ENCODE results near the gene ATL2.

- no peak for TF ChIP-seq CTCF (conservative IDR thresholded peaks at IDR 0.05 in 1 of 2, IDR thresholded peaks at IDR 0.05 in 1 of 2; ENCODE audit: low read depth in 1 of 2, low read length in 2 of 2)
- TF ChIP-seq EZH2 (IDR thresholded peaks at IDR 0.05; ENCODE audit: low read length, missing control alignments), result no peak
Measured at GRCh38 chr2:38248255-38248654, 128.8 kb downstream of the ATL2 start.

Data from fibroblast of lung (primary cell).